Mucosa of rectum (tissue), 2 donors: Measurements from ENCODE around the gene CD244.

Experiments used
- H3K27ac ChIP-seq, 2 donors: one replicate each; pipeline ENCODE4 v1.7.0; 2013; ENCODE audit warnings: inconsistent platforms in 2 of 2, low read depth in 2 of 2, low read length in 2 of 2
- H3K27me3 ChIP-seq, 2 donors: one replicate each; pipeline ENCODE4 v1.7.0; 2013; ENCODE audit warnings: low read length in 2 of 2; ENCODE audit not compliant: control insufficient read depth in 2 of 2, insufficient read depth in 2 of 2
- H3K36me3 ChIP-seq, 2 donors: one replicate each; pipeline ENCODE4 v1.7.0; 2013; ENCODE audit warnings: low read length in 2 of 2; ENCODE audit not compliant: control insufficient read depth in 2 of 2, insufficient read depth in 2 of 2
- H3K4me1 ChIP-seq, 2 donors: one replicate each; pipeline ENCODE4 v1.7.0; 2013; ENCODE audit warnings: low read length in 2 of 2, mild to moderate bottlenecking in 1 of 2; ENCODE audit not compliant: control insufficient read depth in 2 of 2, insufficient read depth in 2 of 2
- H3K4me3 ChIP-seq, 2 donors: one replicate each; pipeline ENCODE4 v1.7.0; 2013; ENCODE audit warnings: low read length in 2 of 2
- H3K9ac ChIP-seq, 2 donors: one replicate each; pipeline ENCODE4 v1.7.0; 2013; ENCODE audit warnings: low read length in 2 of 2, low read depth in 1 of 2, mild to moderate bottlenecking in 1 of 2
- H3K9me3 ChIP-seq, 2 donors: one replicate each; pipeline ENCODE4 v1.7.0; 2013; ENCODE audit warnings: low read length in 2 of 2; ENCODE audit not compliant: control insufficient read depth in 2 of 2
- donor health status: healthy.
- donor health status: Normal muscosa, but diverticular disease.

Gene CD244

GRCh38 chr1:160835751-160836150 is 26.9 kb downstream of the CD244 start:
- Histone ChIP-seq H3K9me3 (no peaks in the 10 kb centered on the region), H3K27me3 (no peaks in the 10 kb centered on the region), H3K4me1 (peaks cover 0 to 10% of the 10 kb centered on the region in 2 donors), H3K9ac (no peak overlapping the region), H3K36me3 (no peaks in the 10 kb centered on the region), H3K27ac (no peak overlapping the region), H3K4me3 (no peak overlapping the region)

- H3K4me3 ChIP-seq = no peak overlapping the region
- H3K9ac ChIP-seq = no peak overlapping the region
- H3K27ac ChIP-seq = no peak overlapping the region
- no peaks in the 10 kb centered on the region for H3K36me3 ChIP-seq
- H3K9me3 ChIP-seq = no peaks in the 10 kb centered on the region
- peaks cover 0 to 10% of the 10 kb centered on the region in 2 donors for H3K4me1 ChIP-seq
- H3K27me3 ChIP-seq = no peaks in the 10 kb centered on the region
Measured at GRCh38 chr1:160834945-160835565, 27.6 kb downstream of the CD244 start.

- Histone ChIP-seq H3K27me3 (no peaks in the 10 kb centered on the region), H3K9ac (no peak overlapping the region), H3K9me3 (no peaks in the 10 kb centered on the region), H3K27ac (no peak overlapping the region), H3K36me3 (no peaks in the 10 kb centered on the region), H3K4me1 (no peaks in the 10 kb centered on the region), H3K4me3 (no peak overlapping the region)
Measured at GRCh38 chr1:160830321-160831153, 32.1 kb downstream of the CD244 start.

- no peaks in the 10 kb centered on the region for H3K27me3 ChIP-seq
- H3K4me1 ChIP-seq = no peaks in the 10 kb centered on the region
- no peaks in the 10 kb centered on the region for H3K36me3 ChIP-seq
- no peaks in the 10 kb centered on the region for H3K9me3 ChIP-seq
- H3K27ac ChIP-seq = no peak overlapping the region
- H3K4me3 ChIP-seq = no peak overlapping the region
- H3K9ac ChIP-seq = no peak overlapping the region
Measured at GRCh38 chr1:160829766-160830165, 32.9 kb downstream of the CD244 start.

GRCh38 chr1:160827418-160827817 is 35.3 kb downstream of the CD244 start:
- Histone ChIP-seq H3K4me3 (no peak overlapping the region), H3K27me3 (no peaks in the 10 kb centered on the region), H3K9ac (no peak overlapping the region), H3K9me3 (no peaks in the 10 kb centered on the region), H3K27ac (no peak overlapping the region), H3K4me1 (no peaks in the 10 kb centered on the region), H3K36me3 (peaks cover 0 to 2% of the 10 kb centered on the region in 2 donors)

GRCh38 chr1:160826546-160826945 is 36.1 kb downstream of the CD244 start:
- H3K9ac ChIP-seq = no peak overlapping the region
- no peaks in the 10 kb centered on the region for H3K9me3 ChIP-seq
- H3K27ac ChIP-seq = no peak overlapping the region
- no peaks in the 10 kb centered on the region for H3K4me1 ChIP-seq
- H3K4me3 ChIP-seq = no peak overlapping the region
- no peaks in the 10 kb centered on the region for H3K27me3 ChIP-seq
- peaks cover 0 to 2% of the 10 kb centered on the region in 2 donors for H3K36me3 ChIP-seq

- Histone ChIP-seq H3K27ac (no peak overlapping the region), H3K36me3 (peaks cover 0 to 2% of the 10 kb centered on the region in 2 donors)
Measured at GRCh38 chr1:160823296-160823695, 39.4 kb downstream of the CD244 start.

GRCh38 chr1:160821627-160822026 is 41.1 kb downstream of the CD244 start:
- peaks cover 0 to 2% of the 10 kb centered on the region in 2 donors for H3K36me3 ChIP-seq
- H3K4me3 ChIP-seq = no peak overlapping the region
- H3K9me3 ChIP-seq = no peaks in the 10 kb centered on the region
- no peaks in the 10 kb centered on the region for H3K27me3 ChIP-seq
- no peak overlapping the region for H3K27ac ChIP-seq
- no peak overlapping the region for H3K9ac ChIP-seq
- H3K4me1 ChIP-seq = no peaks in the 10 kb centered on the region

More at GRCh38 chr1:160823296-160823695, 39.4 kb downstream of the CD244 start:
- no peaks in the 10 kb centered on the region for H3K4me1 ChIP-seq
- no peaks in the 10 kb centered on the region for H3K9me3 ChIP-seq
- H3K27me3 ChIP-seq = no peaks in the 10 kb centered on the region
- no peak overlapping the region for H3K9ac ChIP-seq
- H3K4me3 ChIP-seq = no peak overlapping the region

- Histone ChIP-seq H3K4me1 (no peaks in the 10 kb centered on the region), H3K4me3 (no peak overlapping the region), H3K27ac (no peak overlapping the region), H3K27me3 (peaks cover 0 to 2% of the 10 kb centered on the region in 2 donors), H3K36me3 (peaks cover 0 to 6% of the 10 kb centered on the region in 2 donors), H3K9ac (no peak overlapping the region), H3K9me3 (no peaks in the 10 kb centered on the region)
Measured at GRCh38 chr1:160819186-160819585, 43.5 kb downstream of the CD244 start.

GRCh38 chr1:160818207-160818937 is 44.3 kb downstream of the CD244 start:
- Histone ChIP-seq H3K27ac (no peak overlapping the region), H3K4me3 (no peak overlapping the region), H3K9ac (no peak overlapping the region), H3K4me1 (no peaks in the 10 kb centered on the region), H3K27me3 (peaks cover 0 to 2% of the 10 kb centered on the region in 2 donors), H3K36me3 (peaks cover 0 to 4% of the 10 kb centered on the region in 2 donors), H3K9me3 (no peaks in the 10 kb centered on the region)
